GM19025 (cell line): Measurements from ENCODE around the gene SPTB.

Experiments used
- ATAC-seq: cut with Tn5 transposase; IDR thresholded peaks from one replicate; pipeline ENCODE4 v1.9.1; 2021; ENCODE audit warnings: mild to moderate bottlenecking, low read depth, moderate library complexity; ENCODE audit not compliant: unreplicated experiment

The SPTB gene

GRCh38 chr14:64702493-64703394, 177.0 kb downstream of the SPTB start:
- ATAC-seq: no peak

GRCh38 chr14:64701660-64702059, 178.0 kb downstream of the SPTB start:
- no peak for ATAC-seq

GRCh38 chr14:64700894-64701293, 178.8 kb downstream of the SPTB start:
- no peak for ATAC-seq

GRCh38 chr14:64700290-64700689, 179.4 kb downstream of the SPTB start:
- ATAC-seq: no peak

- no peak for ATAC-seq
Observed at GRCh38 chr14:64698903-64699302, 180.8 kb downstream of the SPTB start.

- no peak for ATAC-seq
Observed at GRCh38 chr14:64696355-64696857, 183.3 kb downstream of the SPTB start.
